HepG2 (cell line): ENCODE data around the gene WDR27. TPM values are rescaled to one million over a fixed set of nuclear protein-coding genes. Genes with fewer than 3 reads are reported as not detected.

Experiments
- ASH2L ChIP-seq: fragments of 300-600, 200-600 bp; sonication (generic); IDR thresholded peaks from 2 replicates; pipeline ENCODE4 v1.7.0; 2017; ENCODE audit warnings: low read depth, mild to moderate bottlenecking, moderate library complexity, mixed read lengths, low read length; ENCODE audit not compliant: insufficient read length
- ATM ChIP-seq: fragments of 450-650 bp; IDR thresholded peaks from 2 replicates; pipeline ENCODE4 v1.7.1; 2017; ENCODE audit warnings: mild to moderate bottlenecking, borderline replicate concordance
- CEBPG ChIP-seq: IDR thresholded peaks from 2 replicates; pipeline ENCODE4 v1.6.1; 2016
- GATA4 ChIP-seq: sonication (generic); IDR thresholded peaks from 2 replicates; pipeline ENCODE4 v1.6.1; 2016; ENCODE audit warnings: antibody characterized with exemption, low read depth, borderline replicate concordance
- GFI1 ChIP-seq: sonication (generic); formaldehyde crosslinking; IDR thresholded peaks from 2 replicates; pipeline ENCODE4 v1.5.0; 2020; ENCODE audit warnings: missing genetic modification reagents, mild to moderate bottlenecking, borderline replicate concordance
- HHEX ChIP-seq: IDR thresholded peaks from 2 replicates; pipeline ENCODE4 v1.6.1; 2016; ENCODE audit warnings: control low read depth
- ISL2 ChIP-seq: sonication (generic); formaldehyde crosslinking; IDR thresholded peaks from 2 replicates; pipeline ENCODE4 v1.5.0; 2020; ENCODE audit warnings: missing genetic modification reagents
- KMT2A ChIP-seq: sonication (generic); formaldehyde crosslinking; IDR thresholded peaks from 2 replicates; pipeline ENCODE4 v1.4.0; 2020; ENCODE audit warnings: missing genetic modification reagents
- MTA1 ChIP-seq: sonication (generic); formaldehyde crosslinking; IDR thresholded peaks from 2 replicates; pipeline ENCODE4 v1.4.0; 2020; ENCODE audit warnings: missing genetic modification reagents, mild to moderate bottlenecking, borderline replicate concordance
- NFE2L1 ChIP-seq: sonication (generic); formaldehyde crosslinking; IDR thresholded peaks from 2 replicates; pipeline ENCODE4 v1.4.0; 2020; ENCODE audit warnings: missing genetic modification reagents, mild to moderate bottlenecking, borderline replicate concordance
- PHF5A ChIP-seq: IDR thresholded peaks from one replicate; pipeline ENCODE4 v1.6.1; 2018; ENCODE audit warnings: low read depth, missing genetic modification reagents; ENCODE audit not compliant: unreplicated experiment
- PHF8 ChIP-seq: sonication (generic); formaldehyde crosslinking; IDR thresholded peaks from 2 replicates; pipeline ENCODE4 v1.5.0; 2020; ENCODE audit warnings: missing genetic modification reagents
- SMAD1 ChIP-seq: sonication (generic); formaldehyde crosslinking; IDR thresholded peaks from 2 replicates; pipeline ENCODE4 v1.4.0; 2020; ENCODE audit warnings: missing genetic modification reagents, low read depth, mild to moderate bottlenecking, borderline replicate concordance
- SMAD3 ChIP-seq: sonication (generic); formaldehyde crosslinking; IDR thresholded peaks from 2 replicates; pipeline ENCODE4 v1.4.0; 2020; ENCODE audit warnings: missing genetic modification reagents
- ZBTB20 ChIP-seq: sonication (generic); formaldehyde crosslinking; IDR thresholded peaks from 2 replicates; pipeline ENCODE4 v1.8.1; 2023; ENCODE audit warnings: missing genetic modification reagents, low read depth, mild to moderate bottlenecking, borderline replicate concordance
- ZBTB21 ChIP-seq: sonication (generic); formaldehyde crosslinking; IDR thresholded peaks from 2 replicates; pipeline ENCODE4 v1.4.0; 2020; ENCODE audit warnings: missing genetic modification reagents
- ZFP41 ChIP-seq: sonication (generic); formaldehyde crosslinking; IDR thresholded peaks from 2 replicates; pipeline ENCODE4 v1.4.0; 2020; ENCODE audit warnings: mild to moderate bottlenecking, missing genetic modification reagents, borderline replicate concordance
- ZFP90 ChIP-seq: sonication (generic); formaldehyde crosslinking; IDR thresholded peaks from 2 replicates; pipeline ENCODE4 v1.8.0; 2022; ENCODE audit warnings: missing genetic modification reagents, mild to moderate bottlenecking, inconsistent platforms, borderline replicate concordance
- ZNF317 ChIP-seq: sonication (generic); formaldehyde crosslinking; IDR thresholded peaks from 2 replicates; pipeline ENCODE4 v1.5.0; 2020; ENCODE audit warnings: mild to moderate bottlenecking, missing genetic modification reagents
- ZNF546 ChIP-seq: sonication (generic); formaldehyde crosslinking; conservative IDR thresholded peaks from 2 replicates; pipeline ENCODE4 v1.8.1; 2023; ENCODE audit warnings: mild to moderate bottlenecking, missing genetic modification reagents
- ZNF607 ChIP-seq: sonication (generic); formaldehyde crosslinking; IDR thresholded peaks from 2 replicates; pipeline ENCODE4 v1.5.1; 2020; ENCODE audit warnings: missing genetic modification reagents, mild to moderate bottlenecking, borderline replicate concordance
- ZNF674 ChIP-seq: sonication (generic); formaldehyde crosslinking; IDR thresholded peaks from 2 replicates; pipeline ENCODE4 v1.5.0; 2020; ENCODE audit warnings: low read depth, mild to moderate bottlenecking, missing genetic modification reagents
- polyA plus RNA-seq, 8 experiments: library from polyadenylated mRNA; depleted of rRNA in 3 of 8; stranded (reverse) in 7 of 8; unstranded in 1 of 8; fragments of >200 nt; fragmentation: Illumina TruSeq in 4 of 8; extraction: Trizol in 4 of 8; gene quantifications; 2 replicates each; pipeline versions ENCODE4 v1.2.1 to v1.2.3, GENCODE V29; 2011 to 2016; ENCODE audit warnings: low read depth in 4 of 8, missing spikeins in 1 of 8, mixed read lengths in 1 of 8; ENCODE audit not compliant: insufficient read depth in 1 of 8
- total RNA-seq, 5 experiments: library from RNA; depleted of rRNA; stranded (reverse); fragments of >200 nt; fragmentation: Illumina TruSeq; extraction: Trizol; gene quantifications; 2 replicates each; pipeline ENCODE4 v1.2.3, GENCODE V29; 2016; ENCODE audit warnings: low read depth in 1 of 5
- TF ChIP-seq, protein P1 (sequence below): sonication (generic); formaldehyde crosslinking; IDR thresholded peaks from 2 replicates; pipeline ENCODE4 v1.4.0; 2020; ENCODE audit warnings: missing genetic modification reagents
- TF ChIP-seq, protein P2 (sequence below): sonication (generic); formaldehyde crosslinking; IDR thresholded peaks from 2 replicates; pipeline ENCODE4 v1.5.1; 2020; ENCODE audit warnings: missing genetic modification reagents, mild to moderate bottlenecking, borderline replicate concordance
- TF ChIP-seq, protein P3 (sequence below): sonication (generic); formaldehyde crosslinking; IDR thresholded peaks from 2 replicates; pipeline ENCODE4 v1.4.0; 2020; ENCODE audit warnings: missing genetic modification reagents; ENCODE audit errors: not compliant biosample characterization

The WDR27 gene
- total and polyA plus RNA-seq, 2 of the 13 experiments (the other 11 are each of a cell fraction or from before 2014, with no cell fraction given), result 34.1 to 80.3 TPM

DNA sequence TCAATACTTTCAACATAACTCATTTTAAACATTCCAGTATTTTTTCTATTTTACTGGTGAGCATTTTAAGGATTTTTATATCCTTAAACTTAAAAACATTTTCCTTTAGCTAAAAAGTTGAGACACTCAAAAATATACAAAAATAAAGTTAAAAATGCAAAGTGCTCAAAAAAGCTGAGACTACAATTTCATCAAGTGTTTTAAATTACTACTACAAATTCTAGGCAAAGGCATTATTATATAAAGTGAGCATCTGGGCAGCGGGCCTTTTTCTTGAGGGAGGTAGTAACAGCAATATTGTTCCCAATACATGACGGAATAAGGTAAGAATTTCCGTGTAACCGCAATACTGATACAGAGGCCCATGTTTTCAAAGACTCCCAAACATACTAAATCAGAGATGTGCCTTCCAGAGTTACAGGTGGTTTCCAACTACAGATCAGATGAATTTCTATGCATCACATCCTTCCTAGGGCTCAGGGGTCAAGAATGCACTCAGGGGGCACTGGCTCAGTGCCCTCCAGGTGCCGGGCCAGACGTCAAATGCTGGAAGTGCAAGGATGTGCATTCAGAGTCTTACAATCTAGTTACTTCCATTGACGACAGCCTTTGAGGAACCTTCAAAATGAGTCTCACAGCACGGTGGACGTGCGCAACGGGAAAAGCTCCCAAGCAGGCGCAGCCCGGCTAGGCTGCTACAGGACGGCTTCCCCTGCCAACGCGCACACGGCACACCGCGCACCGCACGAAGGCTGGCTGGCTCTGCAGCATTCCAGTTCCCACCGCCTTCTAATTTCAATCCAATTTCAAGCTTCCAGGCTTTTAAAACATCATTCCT lies 20.8 kb upstream of the WDR27 start (continued):
- no peak for TF ChIP-seq ZFP90 (CRISPR knock-in tag)
- TF ChIP-seq ZNF674 (CRISPR knock-in tag), result no peak
- TF ChIP-seq, protein P1, sequence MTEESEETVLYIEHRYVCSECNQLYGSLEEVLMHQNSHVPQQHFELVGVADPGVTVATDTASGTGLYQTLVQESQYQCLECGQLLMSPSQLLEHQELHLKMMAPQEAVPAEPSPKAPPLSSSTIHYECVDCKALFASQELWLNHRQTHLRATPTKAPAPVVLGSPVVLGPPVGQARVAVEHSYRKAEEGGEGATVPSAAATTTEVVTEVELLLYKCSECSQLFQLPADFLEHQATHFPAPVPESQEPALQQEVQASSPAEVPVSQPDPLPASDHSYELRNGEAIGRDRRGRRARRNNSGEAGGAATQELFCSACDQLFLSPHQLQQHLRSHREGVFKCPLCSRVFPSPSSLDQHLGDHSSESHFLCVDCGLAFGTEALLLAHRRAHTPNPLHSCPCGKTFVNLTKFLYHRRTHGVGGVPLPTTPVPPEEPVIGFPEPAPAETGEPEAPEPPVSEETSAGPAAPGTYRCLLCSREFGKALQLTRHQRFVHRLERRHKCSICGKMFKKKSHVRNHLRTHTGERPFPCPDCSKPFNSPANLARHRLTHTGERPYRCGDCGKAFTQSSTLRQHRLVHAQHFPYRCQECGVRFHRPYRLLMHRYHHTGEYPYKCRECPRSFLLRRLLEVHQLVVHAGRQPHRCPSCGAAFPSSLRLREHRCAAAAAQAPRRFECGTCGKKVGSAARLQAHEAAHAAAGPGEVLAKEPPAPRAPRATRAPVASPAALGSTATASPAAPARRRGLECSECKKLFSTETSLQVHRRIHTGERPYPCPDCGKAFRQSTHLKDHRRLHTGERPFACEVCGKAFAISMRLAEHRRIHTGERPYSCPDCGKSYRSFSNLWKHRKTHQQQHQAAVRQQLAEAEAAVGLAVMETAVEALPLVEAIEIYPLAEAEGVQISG (CRISPR knock-in tag), result peak; percentile 43; the same call in 1 of the 2 replicates
- TF ChIP-seq ZNF607 (CRISPR knock-in tag), result 0 out of 2 replicates have a peak, but pooled peaks have one; percentile 12
- peak; percentile 53 for TF ChIP-seq ASH2L
- peak; percentile 10; the same call in 1 of the 2 replicates for TF ChIP-seq ZBTB21 (CRISPR knock-in tag)
- TF ChIP-seq KMT2A, result peak; percentile 89
- peak; percentile 41; the same call in 1 of the 2 replicates for TF ChIP-seq MTA1 (CRISPR knock-in tag)
- TF ChIP-seq, protein P2, sequence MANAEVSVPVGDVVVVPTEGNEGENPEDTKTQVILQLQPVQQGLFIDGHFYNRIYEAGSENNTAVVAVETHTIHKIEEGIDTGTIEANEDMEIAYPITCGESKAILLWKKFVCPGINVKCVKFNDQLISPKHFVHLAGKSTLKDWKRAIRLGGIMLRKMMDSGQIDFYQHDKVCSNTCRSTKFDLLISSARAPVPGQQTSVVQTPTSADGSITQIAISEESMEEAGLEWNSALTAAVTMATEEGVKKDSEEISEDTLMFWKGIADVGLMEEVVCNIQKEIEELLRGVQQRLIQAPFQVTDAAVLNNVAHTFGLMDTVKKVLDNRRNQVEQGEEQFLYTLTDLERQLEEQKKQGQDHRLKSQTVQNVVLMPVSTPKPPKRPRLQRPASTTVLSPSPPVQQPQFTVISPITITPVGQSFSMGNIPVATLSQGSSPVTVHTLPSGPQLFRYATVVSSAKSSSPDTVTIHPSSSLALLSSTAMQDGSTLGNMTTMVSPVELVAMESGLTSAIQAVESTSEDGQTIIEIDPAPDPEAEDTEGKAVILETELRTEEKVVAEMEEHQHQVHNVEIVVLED (CRISPR knock-in tag), result peak; percentile 32; the same call in 1 of the 2 replicates
- no peak for TF ChIP-seq ZNF546 (CRISPR knock-in tag)
- TF ChIP-seq PHF5A (CRISPR knock-in tag), result no peak
- 0 out of 2 replicates have a peak, but pooled peaks have one; percentile 17 for TF ChIP-seq ISL2
- 0 out of 2 replicates have a peak, but pooled peaks have one; percentile 40 for TF ChIP-seq ZBTB20 (CRISPR knock-in tag)
- TF ChIP-seq, protein P3, sequence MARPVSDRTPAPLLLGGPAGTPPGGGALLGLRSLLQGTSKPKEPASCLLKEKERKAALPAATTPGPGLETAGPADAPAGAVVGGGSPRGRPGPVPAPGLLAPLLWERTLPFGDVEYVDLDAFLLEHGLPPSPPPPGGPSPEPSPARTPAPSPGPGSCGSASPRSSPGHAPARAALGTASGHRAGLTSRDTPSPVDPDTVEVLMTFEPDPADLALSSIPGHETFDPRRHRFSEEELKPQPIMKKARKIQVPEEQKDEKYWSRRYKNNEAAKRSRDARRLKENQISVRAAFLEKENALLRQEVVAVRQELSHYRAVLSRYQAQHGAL (CRISPR knock-in tag), result no peak
- 0 out of 2 replicates have a peak, but pooled peaks have one; percentile 57 for TF ChIP-seq PHF8 (CRISPR knock-in tag)
- TF ChIP-seq GFI1 (CRISPR knock-in tag), result 0 out of 2 replicates have a peak, but pooled peaks have one; percentile 2
- peak; percentile 65; the same call in 1 of the 2 replicates for TF ChIP-seq ZNF317 (CRISPR knock-in tag)
- no peak for TF ChIP-seq ATM
- no peak for TF ChIP-seq CEBPG (CRISPR knock-in tag)
- TF ChIP-seq NFE2L1, result 0 out of 2 replicates have a peak, but pooled peaks have one; percentile 28
- TF ChIP-seq GATA4, result no peak
- TF ChIP-seq SMAD1, result 0 out of 2 replicates have a peak, but pooled peaks have one; percentile 90
- TF ChIP-seq HHEX, result no peak
- 0 out of 2 replicates have a peak, but pooled peaks have one; percentile 18 for TF ChIP-seq ZFP41
- no peak for TF ChIP-seq SMAD3 (CRISPR knock-in tag)
